GM12872 (cell line): ENCODE measurements around the gene MAFB.

Source experiments
- CTCF ChIP-seq: IDR thresholded peaks from 3 replicates; pipeline ENCODE4 v1.5.1; 2011; ENCODE audit warnings: low read depth, mild to moderate bottlenecking, low read length, moderate library complexity; ENCODE audit not compliant: insufficient read depth

The MAFB gene

GRCh38 chr20:40673442-40673841, 15.6 kb downstream of the MAFB start:
- no peak for TF ChIP-seq CTCF

GRCh38 chr20:40672095-40672494, 16.9 kb downstream of the MAFB start:
- TF ChIP-seq CTCF: no peak

GRCh38 chr20:40670253-40670652, 18.8 kb downstream of the MAFB start:
- peak; percentile 21; the same call in 1 of the 3 replicates for TF ChIP-seq CTCF

GRCh38 chr20:40669692-40670091, 19.3 kb downstream of the MAFB start:
- TF ChIP-seq CTCF: no peak

GRCh38 chr20:40668449-40669228, 20.4 kb downstream of the MAFB start:
- TF ChIP-seq CTCF: no peak

DNA sequence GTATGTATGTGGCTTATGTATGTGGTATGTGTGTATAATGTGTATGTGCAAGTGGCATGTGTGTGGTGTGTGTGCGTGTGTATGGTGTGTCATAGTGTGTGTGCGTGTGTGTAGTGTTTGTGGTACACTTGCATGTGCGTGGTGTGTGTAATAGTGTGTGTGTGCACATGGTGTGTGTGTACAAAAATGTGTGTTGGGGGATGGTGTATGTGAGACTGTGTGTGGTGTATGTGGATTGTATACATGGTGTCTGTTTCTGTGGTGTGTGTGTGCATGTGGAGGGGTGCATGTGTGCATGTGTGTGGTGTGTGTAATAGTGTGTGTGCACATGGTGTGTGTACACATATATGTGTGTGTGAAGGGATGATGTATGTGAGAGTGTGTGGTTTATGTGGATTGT, 21.5 kb downstream of the MAFB start:
- no peak for TF ChIP-seq CTCF

GRCh38 chr20:40666336-40666735, 22.7 kb downstream of the MAFB start:
- TF ChIP-seq CTCF: no peak

- TF ChIP-seq CTCF: no peak
Observed at GRCh38 chr20:40664891-40665290, 24.1 kb downstream of the MAFB start.
